ENCODE results near the gene MAP2. TPM values are rescaled to one million over a fixed set of nuclear protein-coding genes. Genes with fewer than 3 reads are reported as not detected.

The MAP2 gene
- total RNA-seq, 1 experiment from 2014 or later, result 7.4 TPM

DNA sequence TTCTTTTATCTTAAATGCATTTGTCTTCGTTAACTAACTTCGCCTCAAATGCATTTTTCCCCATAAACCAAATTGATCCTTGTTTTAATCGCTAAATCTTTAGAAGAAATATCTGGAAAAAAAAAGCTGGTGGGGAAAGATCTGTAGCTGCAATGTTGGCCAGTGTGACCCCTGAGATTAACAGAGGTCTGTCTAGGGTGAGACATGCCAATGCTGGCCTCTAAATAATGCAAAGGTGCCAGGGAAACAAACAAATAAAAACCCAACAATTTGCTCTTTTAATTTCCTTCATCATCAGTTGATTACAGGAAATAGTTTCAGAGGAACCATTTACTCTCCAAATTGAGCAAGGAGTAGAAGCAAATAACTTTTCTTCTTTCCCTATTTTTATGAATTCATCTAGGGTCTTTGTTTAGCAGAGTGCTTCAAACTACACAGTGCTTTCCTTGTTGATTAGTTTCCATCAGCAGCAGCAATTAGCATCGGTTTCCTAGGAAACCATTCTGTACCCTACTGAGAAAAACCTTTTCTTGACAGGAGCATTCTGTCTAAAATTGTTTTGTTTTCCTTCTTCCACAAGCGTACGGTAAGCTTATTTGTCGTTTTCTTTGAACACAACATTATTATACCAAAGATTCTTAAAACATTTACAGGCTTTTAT lies 247.3 kb downstream of the MAP2 start (continued):
- TF ChIP-seq, protein P1, sequence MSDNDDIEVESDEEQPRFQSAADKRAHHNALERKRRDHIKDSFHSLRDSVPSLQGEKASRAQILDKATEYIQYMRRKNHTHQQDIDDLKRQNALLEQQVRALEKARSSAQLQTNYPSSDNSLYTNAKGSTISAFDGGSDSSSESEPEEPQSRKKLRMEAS (IDR thresholded peaks at IDR 0.05), result no peak
- TF ChIP-seq TCF7L2 (IDR thresholded peaks at IDR 0.05; ENCODE audit: borderline replicate concordance, extremely low read depth, insufficient read depth, insufficient read length) (no peak), ELF1 (IDR thresholded peaks at IDR 0.05; ENCODE audit: borderline replicate concordance, low read depth) (no peak), CBX3 (IDR thresholded peaks at IDR 0.05; ENCODE audit: low read depth) (no peak), JUND (IDR thresholded peaks at IDR 0.05) (no peak), RAD21 (IDR thresholded peaks at IDR 0.05; ENCODE audit: low read depth) (no peak)

DNA sequence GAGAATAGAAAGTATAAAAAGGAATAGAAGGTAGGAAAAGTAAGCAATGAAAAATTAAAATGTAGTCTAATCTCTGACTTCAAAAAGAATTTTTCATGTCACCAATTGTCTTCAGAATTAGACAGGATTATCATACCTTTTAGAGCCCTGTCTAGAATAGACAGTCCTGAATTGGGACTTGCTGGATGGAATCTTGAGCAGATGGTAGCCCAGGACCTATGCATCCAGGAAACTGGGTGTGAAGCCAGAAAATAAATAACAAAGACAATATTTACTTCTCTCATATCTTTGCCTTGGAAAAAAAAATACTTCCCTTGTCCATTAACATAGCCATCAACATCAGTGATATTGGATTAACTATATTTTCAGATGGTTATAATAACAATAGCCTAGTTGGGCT lies 250.0 kb downstream of the MAP2 start:
- Histone ChIP-seq H3K36me3 (ENCODE audit: control insufficient read depth in 1 of 2, insufficient read depth in 2 of 2, low read length in 2 of 2) (no peaks in the 10 kb centered on the region), H3K9me2 (ENCODE audit: insufficient read depth) (no peaks in the 10 kb centered on the region), H3K4me3 (replicated peaks in 1 of 2; ENCODE audit: low read depth in 1 of 2, low read length in 2 of 2) (no peak overlapping the region), H3K27ac (ENCODE audit: low read depth, low read length) (no peak overlapping the region), H3K4me1 (ENCODE audit: control insufficient read depth in 1 of 2, insufficient read depth in 2 of 2, low read length in 2 of 2) (no peaks in the 10 kb centered on the region), H3K9me3 (ENCODE audit: control insufficient read depth in 1 of 2, insufficient read depth in 1 of 2, low read depth in 1 of 2, low read length in 2 of 2) (no peaks in the 10 kb centered on the region), H3K79me2 (ENCODE audit: insufficient read depth, low read length) (no peaks in the 10 kb centered on the region), H3K4me2 (ENCODE audit: low read length) (no peak overlapping the region), H2AFZ (ENCODE audit: low read depth, low read length, poor library complexity, severe bottlenecking) (no peak overlapping the region), H3K9ac (ENCODE audit: low read length) (no peak overlapping the region), H3K27me3 (ENCODE audit: insufficient read depth, low read length) (no peaks in the 10 kb centered on the region), H4K20me1 (ENCODE audit: insufficient read depth) (no peaks in the 10 kb centered on the region)
- POLR2A ChIA-PET, result no interaction called here
- RAD21 ChIA-PET (ENCODE audit: low non-redundant PET in 1 of 2, low total read pairs in 2 of 2, uncharacterized antibody in 2 of 2, unreplicated experiment in 2 of 2), result no interaction called here
- CTCF ChIA-PET, result no interaction called here
- ATAC-seq, result no peak
- no TSS peak for BruUV-seq (replicated peaks)
- intact Hi-C loops (cut with micrococcal nuclease), result no loop called here
- TF ChIP-seq CEBPB (IDR thresholded peaks at IDR 0.05; ENCODE audit: low read depth), result no peak
- TF ChIP-seq POLR2AphosphoS5 (IDR thresholded peaks at IDR 0.05; ENCODE audit: low read depth, low read length), result no peak
- TF ChIP-seq FOSL1 (IDR thresholded peaks at IDR 0.05; ENCODE audit: low read depth), result no peak
- TF ChIP-seq, protein P1 (IDR thresholded peaks at IDR 0.05), result no peak
- TF ChIP-seq YY1 (IDR thresholded peaks at IDR 0.05; ENCODE audit: extremely low read depth, insufficient replicate concordance, low read depth, low read length), result no peak
- no peak for TF ChIP-seq SP1 (IDR thresholded peaks at IDR 0.05; ENCODE audit: low read depth)
- TF ChIP-seq EZH2phosphoT487 (IDR thresholded peaks at IDR 0.05; ENCODE audit: borderline replicate concordance), result no peak
- TF ChIP-seq POLR2A (IDR thresholded peaks at IDR 0.05; ENCODE audit: borderline replicate concordance, extremely low read depth, insufficient read depth, insufficient read length), result no peak
- no peak for TF ChIP-seq ZFX (IDR thresholded peaks at IDR 0.05)
- DNase-seq (ENCODE audit: low read depth, low spot score), result no peak
